Transverse colon (tissue), 4 donors: ENCODE data around the gene MAN1B1. TPM values are rescaled to one million over a fixed set of nuclear protein-coding genes. Genes with fewer than 3 reads are reported as not detected.

Source experiments
- DNase-seq: peaks from one replicate; pipeline ENCODE4 v3.0.0-alpha.2; 2019
- H3K27ac ChIP-seq, 4 donors: fragments of 200-600 bp; sonication (generic); 2 replicates each; pipeline ENCODE4 v1.5.1; 2016 to 2018; ENCODE audit warnings: inconsistent platforms in 4 of 4
- H3K27me3 ChIP-seq: fragments of 200-600 bp; sonication (generic); 2 replicates; pipeline ENCODE4 v1.5.1; 2017; ENCODE audit warnings: inconsistent platforms
- H3K36me3 ChIP-seq, 4 donors: fragments of 200-600 bp; sonication (generic); 2 replicates each; pipeline ENCODE4 v1.5.1; 2017 to 2019; ENCODE audit warnings: inconsistent platforms in 4 of 4
- H3K4me1 ChIP-seq, 4 donors: fragments of 200-600 bp; sonication (generic); 2 replicates each; pipeline ENCODE4 v1.5.1; 2017 to 2020; ENCODE audit warnings: inconsistent platforms in 4 of 4
- H3K4me3 ChIP-seq, 4 donors: fragments of 200-600 bp; sonication (generic); 1 replicate in 1 of 4; 2 replicates in 3 of 4; pipeline versions ENCODE4 v1.5.1 to v1.6.1; 2017 to 2019; ENCODE audit warnings: inconsistent platforms in 4 of 4
- H3K9me3 ChIP-seq, 2 donors: fragments of 200-600 bp; sonication (generic); 2 replicates each; pipeline ENCODE4 v1.5.1; 2017 to 2019; ENCODE audit warnings: inconsistent platforms in 2 of 2
- EP300 ChIP-seq: sonication (generic); formaldehyde crosslinking; IDR thresholded peaks from one replicate; pipeline ENCODE4 v1.6.1; 2017; ENCODE audit warnings: antibody characterized with exemption, low read depth
- POLR2A ChIP-seq: fragments of 450-650 bp; IDR thresholded peaks from one replicate; pipeline ENCODE4 v1.6.1; 2016; ENCODE audit warnings: antibody characterized with exemption, mild to moderate bottlenecking, moderate library complexity
- POLR2AphosphoS5 ChIP-seq, 3 donors: sonication (generic); formaldehyde crosslinking; IDR thresholded peaks; one replicate each; pipeline ENCODE4 v1.6.1; 2016; ENCODE audit warnings: antibody characterized with exemption in 3 of 3
- WGBS, 2 donors: methylation state at CpG; one replicate each; pipeline ENCODE4 v1.1.5; 2018; ENCODE audit warnings: low coverage in 1 of 2; 5-methylcytosine and 5-hydroxymethylcytosine counted together
- in situ Hi-C, 4 donors: fragments of 200-750 bp; cut with MboI; loops; one replicate each; pipeline versions ENCODE4 v1.15.0 to v1.15.1; 2017; ENCODE audit warnings: low sequenced_read_pairs in 3 of 4, low pct_ligation_motif_present in 1 of 4, low pct_unique_long_range_greater_than_20kb in 1 of 4
- intact Hi-C: fragments of 100-400 bp; cut with DNase I; formaldehyde crosslinking; loops from one replicate; pipeline ENCODE4 v1.15.1; 2023; ENCODE audit warnings: low total_unique reads
- total RNA-seq, 4 donors: library from RNA; depleted of rRNA; stranded (reverse); fragments of >200 nt; gene quantifications; one replicate each; pipeline ENCODE4 v1.1.0, GENCODE V29; 2016
- TF ChIP-seq, protein P1 (sequence below), 5 experiments: fragments of 200-600 bp in 3 of 5; fragments of 450-650 bp in 2 of 5; sonication (generic) in 3 of 5; IDR thresholded peaks; 1 replicate in 2 of 5; 2 replicates in 3 of 5; pipeline ENCODE4 v1.5.1; 2016 to 2017; ENCODE audit warnings: antibody characterized with exemption in 5 of 5, inconsistent platforms in 3 of 5, mild to moderate bottlenecking in 2 of 5, moderate library complexity in 1 of 5

The MAN1B1 gene
- total RNA-seq, 4 donors from 2014 or later = 56.5 to 106 (median 70.0) TPM

DNA sequence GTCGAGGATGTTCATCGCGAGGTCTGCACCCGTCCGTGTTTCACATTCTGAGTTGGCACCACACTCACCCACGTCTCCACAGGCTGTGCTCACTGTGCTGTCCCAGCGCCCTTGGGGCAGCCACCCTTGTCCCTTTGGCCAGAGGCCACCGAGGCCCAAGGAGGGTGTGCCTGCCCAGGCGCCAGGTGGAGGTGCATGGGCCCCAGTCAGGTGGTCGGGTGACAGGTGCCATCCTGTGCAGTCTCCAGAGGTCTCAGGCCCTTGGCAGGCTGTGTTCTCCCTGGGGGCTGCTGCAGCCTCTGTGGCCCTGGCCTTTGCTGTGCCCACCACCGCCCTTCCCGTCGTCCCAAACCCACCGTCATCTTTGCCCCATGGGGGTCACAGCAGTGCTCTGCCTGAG, 12.4 kb downstream of the MAN1B1 start:
- no peak overlapping the region for H3K4me3 ChIP-seq
- no peaks in the 10 kb centered on the region for H3K9me3 ChIP-seq
- intact Hi-C loops = no loop called here
- no peak overlapping the region for H3K27ac ChIP-seq
- TF ChIP-seq POLR2AphosphoS5 (IDR thresholded peaks at IDR 0.05) (no peak), EP300 (no peak), POLR2A (no peak)
- TF ChIP-seq, protein P1, sequence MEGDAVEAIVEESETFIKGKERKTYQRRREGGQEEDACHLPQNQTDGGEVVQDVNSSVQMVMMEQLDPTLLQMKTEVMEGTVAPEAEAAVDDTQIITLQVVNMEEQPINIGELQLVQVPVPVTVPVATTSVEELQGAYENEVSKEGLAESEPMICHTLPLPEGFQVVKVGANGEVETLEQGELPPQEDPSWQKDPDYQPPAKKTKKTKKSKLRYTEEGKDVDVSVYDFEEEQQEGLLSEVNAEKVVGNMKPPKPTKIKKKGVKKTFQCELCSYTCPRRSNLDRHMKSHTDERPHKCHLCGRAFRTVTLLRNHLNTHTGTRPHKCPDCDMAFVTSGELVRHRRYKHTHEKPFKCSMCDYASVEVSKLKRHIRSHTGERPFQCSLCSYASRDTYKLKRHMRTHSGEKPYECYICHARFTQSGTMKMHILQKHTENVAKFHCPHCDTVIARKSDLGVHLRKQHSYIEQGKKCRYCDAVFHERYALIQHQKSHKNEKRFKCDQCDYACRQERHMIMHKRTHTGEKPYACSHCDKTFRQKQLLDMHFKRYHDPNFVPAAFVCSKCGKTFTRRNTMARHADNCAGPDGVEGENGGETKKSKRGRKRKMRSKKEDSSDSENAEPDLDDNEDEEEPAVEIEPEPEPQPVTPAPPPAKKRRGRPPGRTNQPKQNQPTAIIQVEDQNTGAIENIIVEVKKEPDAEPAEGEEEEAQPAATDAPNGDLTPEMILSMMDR (IDR thresholded peaks at IDR 0.05) = no peak
- 88% methylated on average over 14 of the region's 14 CpGs; no CpG with 5 or more reads in 1 of the 2 donors for whole genome bisulfite sequencing, 2 donors
- in situ Hi-C loops = no loop called here
- H3K4me1 ChIP-seq = no peaks in the 10 kb centered on the region
- H3K36me3 ChIP-seq = peaks cover 0 to 29% (median 8%) of the 10 kb centered on the region in 4 donors
- H3K27me3 ChIP-seq = no peaks in the 10 kb centered on the region
- DNase-seq = no peak

DNA sequence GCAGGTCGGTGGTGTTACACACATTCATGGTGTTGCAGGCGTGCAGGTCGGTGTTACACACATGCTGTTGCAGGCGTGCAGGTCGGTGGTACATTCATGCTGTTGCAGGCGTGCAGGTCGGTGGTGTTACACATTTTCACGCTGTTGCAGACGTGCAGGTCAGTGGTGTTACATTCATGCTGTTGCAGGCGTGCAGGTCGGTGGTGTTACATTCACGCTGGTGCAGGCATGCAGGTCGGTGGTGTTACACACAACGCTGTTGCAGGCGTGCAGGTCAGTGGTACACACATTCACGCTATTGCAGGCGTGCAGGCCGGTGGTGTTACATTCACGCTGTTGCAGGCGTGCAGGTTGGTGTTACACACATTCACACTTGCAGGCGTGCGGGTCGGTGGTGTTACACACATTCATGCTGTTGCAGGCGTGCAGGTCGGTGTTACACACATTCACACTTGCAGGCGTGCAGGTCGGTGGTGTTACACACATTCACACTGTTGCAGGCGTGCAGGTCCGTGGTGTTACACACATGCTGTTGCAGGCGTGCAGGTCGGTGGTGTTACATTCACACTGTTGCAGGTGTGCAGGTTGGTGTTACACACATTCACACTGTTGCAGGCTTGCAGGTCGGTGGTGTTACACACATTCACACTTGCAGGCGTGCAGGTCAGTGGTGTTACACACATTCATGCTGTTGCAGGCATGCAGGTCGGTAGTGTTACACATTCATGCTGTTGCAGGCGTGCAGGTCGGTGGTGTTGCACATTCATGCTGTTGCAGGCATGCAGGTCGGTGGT, 16.6 kb downstream of the MAN1B1 start:
- no peak overlapping the region for H3K4me3 ChIP-seq
- H3K4me1 ChIP-seq = no peaks in the 10 kb centered on the region
- H3K27ac ChIP-seq = no peak overlapping the region
- DNase-seq = no peak
- WGBS, 2 donors = 82 to 94% methylated on average over 8 to 37 of the region's 37 CpGs
- peaks cover 0 to 34% (median 8%) of the 10 kb centered on the region in 4 donors for H3K36me3 ChIP-seq
- no peaks in the 10 kb centered on the region for H3K27me3 ChIP-seq
- intact Hi-C loops (no loop called here), in situ Hi-C loops (loop anchor here in 1 of 4 donors (25.0 kb wide), 1 partner anchor 109 kb away; the partner anchor contains the start of genes NDOR1, RNF208, TMEM203 and TPRN)
- no peaks in the 10 kb centered on the region for H3K9me3 ChIP-seq
- TF ChIP-seq POLR2AphosphoS5 (IDR thresholded peaks at IDR 0.05) (no peak), POLR2A (no peak), EP300 (no peak)
- TF ChIP-seq, protein P1 (IDR thresholded peaks at IDR 0.05) = no peak

DNA sequence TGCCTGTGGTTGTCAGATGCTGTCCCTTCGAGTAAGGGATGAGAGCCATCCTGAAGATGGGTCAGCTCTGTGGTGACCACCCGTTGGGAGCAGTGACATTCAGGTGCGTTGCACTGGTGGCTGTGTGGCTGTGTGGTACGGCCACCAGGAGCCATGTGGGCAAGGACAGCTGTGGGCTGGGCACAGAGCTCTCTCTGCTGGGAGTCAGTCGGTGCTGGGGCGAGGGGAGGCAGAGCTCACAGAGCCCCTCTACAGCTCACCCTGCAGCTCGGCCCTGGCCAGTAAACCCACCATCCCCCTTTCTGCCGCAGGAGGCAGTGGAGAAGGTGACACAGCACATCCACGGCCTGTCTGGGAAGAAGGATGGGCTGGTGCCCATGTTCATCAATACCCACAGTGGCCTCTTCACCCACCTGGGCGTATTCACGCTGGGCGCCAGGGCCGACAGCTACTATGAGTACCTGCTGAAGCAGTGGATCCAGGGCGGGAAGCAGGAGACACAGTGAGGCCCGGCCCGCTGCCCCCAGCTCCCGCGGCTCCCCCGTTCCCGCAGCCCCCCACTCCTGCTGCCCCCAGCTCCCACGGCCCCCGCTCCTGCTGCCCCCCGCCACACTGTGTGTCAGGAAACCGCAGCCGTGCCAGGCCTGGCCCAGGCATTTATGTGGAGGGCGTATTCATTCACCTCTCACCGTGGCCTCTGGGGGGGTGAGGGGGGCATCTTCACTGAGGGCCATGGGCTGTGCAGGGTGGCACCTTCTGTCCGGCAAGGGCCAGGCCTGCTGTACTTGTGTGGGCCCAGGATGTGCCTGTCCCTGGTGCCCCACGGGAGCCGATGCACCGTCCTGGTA, 19.3 kb downstream of the MAN1B1 start:
- Histone ChIP-seq H3K27me3 (no peaks in the 10 kb centered on the region), H3K4me3 (no peak overlapping the region), H3K9me3 (no peaks in the 10 kb centered on the region), H3K27ac (no peak overlapping the region), H3K36me3 (peaks cover 0 to 34% (median 6%) of the 10 kb centered on the region in 4 donors), H3K4me1 (no peaks in the 10 kb centered on the region)
- in situ Hi-C loops = loop anchor here in 1 of 4 donors (25.0 kb wide), 1 partner anchor 106 kb away; the partner anchor contains the start of genes NDOR1, RNF208, TMEM203 and TPRN
- intact Hi-C loops = no loop called here
- TF ChIP-seq EP300 = no peak
- no peak for TF ChIP-seq POLR2A
- no peak for TF ChIP-seq POLR2AphosphoS5 (IDR thresholded peaks at IDR 0.05)
- TF ChIP-seq, protein P1 (IDR thresholded peaks at IDR 0.05) = no peak
- WGBS, 2 donors = 95% methylated on average over 27 of the region's 31 CpGs; no CpG with 5 or more reads in 1 of the 2 donors
- no peak for DNase-seq
